ENCODE measurements around the gene SART3. TPM values are rescaled to one million over a fixed set of nuclear protein-coding genes. Genes with fewer than 3 reads are reported as not detected.

The SART3 gene
- total RNA-seq, 2 donors from 2014 or later = 33.4 to 44.4 TPM

GRCh38 chr12:108606492-108606891, 45.5 kb upstream of the SART3 start:
- Histone ChIP-seq H3K36me3 (no peaks in the 10 kb centered on the region), H3K4me1 (peaks cover 0 to 12% of the 10 kb centered on the region in 2 donors), H3K27me3 (no peaks in the 10 kb centered on the region), H3K27ac (no peak overlapping the region), H3K9me3 (no peaks in the 10 kb centered on the region), H3K4me3 (no peak overlapping the region)
- TF ChIP-seq CTCF (IDR thresholded peaks at IDR 0.05) = no peak
- no peak for DNase-seq (ENCODE audit: low spot score)

GRCh38 chr12:108605690-108606406, 44.9 kb upstream of the SART3 start:
- H3K27me3 ChIP-seq = no peaks in the 10 kb centered on the region

GRCh38 chr12:108605000-108605689, 44.2 kb upstream of the SART3 start:
- no peak for DNase-seq (ENCODE audit: low spot score)
- Histone ChIP-seq H3K4me3 (no peak overlapping the region), H3K36me3 (no peaks in the 10 kb centered on the region), H3K9me3 (no peaks in the 10 kb centered on the region), H3K4me1 (peaks cover 0 to 11% of the 10 kb centered on the region in 2 donors), H3K27me3 (no peaks in the 10 kb centered on the region), H3K27ac (no peak overlapping the region)
- TF ChIP-seq CTCF (IDR thresholded peaks at IDR 0.05) = no peak

More at GRCh38 chr12:108605690-108606406, 44.9 kb upstream of the SART3 start:
- Histone ChIP-seq H3K9me3 (no peaks in the 10 kb centered on the region), H3K27ac (no peak overlapping the region), H3K4me1 (peaks cover 0 to 12% of the 10 kb centered on the region in 2 donors), H3K4me3 (no peak overlapping the region), H3K36me3 (no peaks in the 10 kb centered on the region)
- no peak for TF ChIP-seq CTCF (IDR thresholded peaks at IDR 0.05)
- no peak for DNase-seq (ENCODE audit: low spot score)

- no peak overlapping the region for H3K4me3 ChIP-seq
- no peaks in the 10 kb centered on the region for H3K9me3 ChIP-seq
- no peak for TF ChIP-seq CTCF (IDR thresholded peaks at IDR 0.05)
- H3K27ac ChIP-seq = no peak overlapping the region
- H3K4me1 ChIP-seq = peaks cover 0 to 3% of the 10 kb centered on the region in 2 donors
- no peak for DNase-seq (ENCODE audit: low spot score)
- no peaks in the 10 kb centered on the region for H3K36me3 ChIP-seq
- H3K27me3 ChIP-seq = no peaks in the 10 kb centered on the region
Measured at GRCh38 chr12:108604208-108604941, 43.4 kb upstream of the SART3 start.

GRCh38 chr12:108603743-108604142, 42.8 kb upstream of the SART3 start:
- Histone ChIP-seq H3K27me3 (no peaks in the 10 kb centered on the region), H3K9me3 (no peaks in the 10 kb centered on the region), H3K27ac (no peak overlapping the region), H3K36me3 (no peaks in the 10 kb centered on the region), H3K4me3 (no peak overlapping the region), H3K4me1 (no peaks in the 10 kb centered on the region)
- TF ChIP-seq CTCF (IDR thresholded peaks at IDR 0.05) = no peak
- DNase-seq (ENCODE audit: low spot score) = no peak

Data from right atrium auricular region (tissue), 2 donors.